HG02852 (cell line): ENCODE results near the gene ODAPH.
"Not testable (repeated sequence)": the region's sequence is repeated elsewhere in the genome, so short reads cannot be mapped to it uniquely, and the experiment has no call there.

Source experiments
- ATAC-seq: cut with Tn5 transposase; IDR thresholded peaks from one replicate; pipeline ENCODE4 v1.9.1; 2021; ENCODE audit warnings: mild to moderate bottlenecking, moderate library complexity; ENCODE audit not compliant: unreplicated experiment

Gene ODAPH, protein sequence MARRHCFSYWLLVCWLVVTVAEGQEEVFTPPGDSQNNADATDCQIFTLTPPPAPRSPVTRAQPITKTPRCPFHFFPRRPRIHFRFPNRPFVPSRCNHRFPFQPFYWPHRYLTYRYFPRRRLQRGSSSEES

DNA sequence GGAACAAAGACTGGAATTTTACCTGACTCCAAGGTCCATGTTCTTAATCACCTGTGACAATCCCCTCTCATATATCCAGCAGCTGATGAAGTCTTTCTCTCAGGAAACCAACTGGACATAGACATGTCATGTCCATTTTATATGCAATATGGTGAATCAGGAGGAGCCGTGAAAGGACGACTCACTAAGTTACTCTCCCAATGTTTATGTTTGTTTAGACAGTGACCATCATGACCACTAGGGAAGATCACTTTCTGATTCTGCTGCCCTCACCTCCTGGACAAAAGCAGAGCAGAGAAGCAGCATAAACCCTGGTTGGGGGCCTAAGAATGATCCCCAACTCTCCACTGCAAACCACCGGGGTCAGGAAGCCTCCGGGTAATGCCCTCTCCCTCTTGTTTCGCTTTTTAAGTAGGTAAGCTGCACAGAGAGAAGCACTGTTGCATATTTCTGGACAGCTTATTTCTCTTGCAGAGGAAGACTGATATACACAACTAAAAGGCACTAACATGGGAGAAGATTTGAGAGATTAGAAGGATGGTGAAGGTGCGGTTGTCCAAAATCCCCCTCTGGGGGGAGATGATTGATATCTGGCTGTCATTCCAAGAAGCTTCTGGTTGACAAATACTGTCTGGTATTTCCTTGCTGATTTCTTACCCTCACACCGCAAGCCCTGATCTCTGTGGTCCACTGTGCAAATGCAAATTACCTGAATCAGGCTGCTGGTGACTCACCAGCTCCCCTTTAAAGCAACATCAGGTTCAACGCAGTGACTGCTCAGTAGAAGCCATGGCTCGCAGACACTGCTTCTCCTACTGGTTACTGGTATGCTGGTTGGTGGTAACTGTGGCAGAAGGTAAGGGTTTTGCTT lies at the start of gene ODAPH:
ODAPH (plus strand) TSS at position 773 of the 871 bp plus-strand sequence; CDS start at position 790, 17 bp downstream.
- ATAC-seq, result peak; percentile 97

DNA sequence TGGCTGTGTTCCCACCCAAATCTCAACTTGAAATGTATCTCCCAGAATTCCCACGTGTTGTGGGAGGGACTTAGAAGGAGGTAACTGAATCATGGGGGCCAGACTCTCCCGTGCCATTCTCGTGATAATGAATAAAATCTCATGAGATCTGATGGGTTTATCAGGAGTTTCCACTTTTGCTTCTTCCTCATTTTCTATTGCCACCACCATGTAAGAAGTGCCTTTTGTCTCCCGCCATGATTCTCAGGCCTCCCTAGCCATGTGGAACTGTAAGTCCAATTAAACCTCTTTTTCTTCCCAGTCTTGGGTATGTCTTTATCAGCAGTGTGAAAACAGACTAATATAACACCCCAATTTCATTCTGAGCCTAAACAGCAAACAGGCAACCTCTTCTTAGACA lies 46.3 kb upstream of the ODAPH start:
- not testable (repeated sequence) for ATAC-seq

DNA sequence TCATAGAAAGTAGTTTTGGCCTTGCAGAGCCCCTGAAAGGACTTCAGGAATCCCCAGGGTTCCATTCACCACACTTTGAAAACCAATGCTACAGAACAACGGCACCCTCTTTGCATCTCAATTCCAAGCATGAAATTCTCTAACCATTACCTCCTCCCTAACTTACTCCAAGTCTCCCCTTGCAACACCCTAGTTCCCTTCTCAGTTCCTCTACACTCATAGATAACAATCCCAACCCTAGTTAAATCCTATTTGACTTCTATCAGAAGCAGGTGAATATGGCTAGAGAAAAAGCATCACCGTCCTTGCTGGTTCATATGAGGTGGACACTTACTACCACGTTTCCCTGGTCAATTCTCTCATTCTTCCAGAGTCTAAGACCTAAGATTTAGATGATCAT lies 44.0 kb upstream of the ODAPH start:
- ATAC-seq, result no peak

DNA sequence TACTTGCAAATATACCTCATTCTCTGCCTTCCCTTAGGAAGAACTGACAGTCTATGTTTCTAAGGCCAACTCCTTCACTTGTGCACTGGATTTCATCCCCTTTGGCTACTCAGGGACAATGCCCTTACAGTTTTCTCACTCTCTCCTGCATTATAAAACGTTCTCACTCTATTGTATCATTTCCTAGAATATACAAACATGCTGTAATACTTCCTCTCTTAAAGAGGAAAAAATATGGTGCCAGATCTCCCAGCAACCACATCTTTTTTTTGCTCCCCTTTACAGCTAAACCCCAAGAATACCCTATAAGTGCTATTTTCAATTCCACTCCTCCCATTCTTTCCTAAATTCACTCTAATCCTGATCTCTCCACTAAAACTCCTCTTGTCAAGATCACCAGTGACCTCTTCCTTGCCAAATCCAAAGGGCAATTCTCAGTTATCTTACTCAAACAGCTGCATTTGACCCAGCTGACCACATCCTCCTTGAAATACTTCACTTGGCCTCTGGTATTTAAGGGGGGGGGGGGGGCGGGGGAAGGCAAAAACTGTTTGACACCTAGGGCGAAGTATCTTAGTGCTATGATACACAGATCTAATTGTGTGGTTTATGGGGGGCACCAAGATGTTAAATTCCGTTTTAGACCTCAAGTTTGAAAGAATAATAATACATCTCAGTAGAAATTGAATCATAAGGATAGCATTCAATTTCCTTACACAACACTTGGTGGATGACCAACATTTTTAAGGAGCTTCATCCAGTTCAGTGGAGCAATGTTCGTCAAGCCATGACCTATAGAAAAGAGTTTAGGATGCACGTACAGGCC lies 43.3 kb upstream of the ODAPH start:
- no peak for ATAC-seq

DNA sequence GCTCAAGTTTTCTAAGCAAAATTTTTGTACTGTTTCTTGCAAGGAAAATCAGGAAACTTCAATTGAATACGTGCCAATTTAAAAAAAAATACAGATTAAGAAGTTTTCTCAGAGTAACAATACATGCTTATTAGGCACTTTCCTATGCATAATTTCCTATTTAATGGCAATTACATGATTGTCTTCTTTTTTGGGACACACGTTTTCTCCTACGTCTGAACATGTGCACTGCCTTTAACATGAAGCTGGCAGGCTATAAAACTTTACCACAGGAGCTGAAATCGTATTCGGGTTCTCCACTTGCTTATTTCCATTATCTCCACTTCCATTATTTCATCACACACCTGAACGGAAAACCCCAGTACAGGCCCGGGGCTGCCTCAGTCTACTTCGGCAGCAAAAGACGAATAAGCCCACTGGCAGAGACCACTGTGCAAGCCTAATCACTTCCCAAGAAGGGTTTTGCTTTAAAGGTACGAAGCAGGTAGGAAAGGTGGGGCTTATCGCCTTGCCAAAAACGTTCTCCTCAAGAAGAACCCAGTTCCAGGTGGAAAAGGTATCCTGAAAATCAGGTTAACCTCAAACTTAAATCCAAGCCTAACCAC lies 42.2 kb upstream of the ODAPH start:
- ATAC-seq, result peak; percentile 0

DNA sequence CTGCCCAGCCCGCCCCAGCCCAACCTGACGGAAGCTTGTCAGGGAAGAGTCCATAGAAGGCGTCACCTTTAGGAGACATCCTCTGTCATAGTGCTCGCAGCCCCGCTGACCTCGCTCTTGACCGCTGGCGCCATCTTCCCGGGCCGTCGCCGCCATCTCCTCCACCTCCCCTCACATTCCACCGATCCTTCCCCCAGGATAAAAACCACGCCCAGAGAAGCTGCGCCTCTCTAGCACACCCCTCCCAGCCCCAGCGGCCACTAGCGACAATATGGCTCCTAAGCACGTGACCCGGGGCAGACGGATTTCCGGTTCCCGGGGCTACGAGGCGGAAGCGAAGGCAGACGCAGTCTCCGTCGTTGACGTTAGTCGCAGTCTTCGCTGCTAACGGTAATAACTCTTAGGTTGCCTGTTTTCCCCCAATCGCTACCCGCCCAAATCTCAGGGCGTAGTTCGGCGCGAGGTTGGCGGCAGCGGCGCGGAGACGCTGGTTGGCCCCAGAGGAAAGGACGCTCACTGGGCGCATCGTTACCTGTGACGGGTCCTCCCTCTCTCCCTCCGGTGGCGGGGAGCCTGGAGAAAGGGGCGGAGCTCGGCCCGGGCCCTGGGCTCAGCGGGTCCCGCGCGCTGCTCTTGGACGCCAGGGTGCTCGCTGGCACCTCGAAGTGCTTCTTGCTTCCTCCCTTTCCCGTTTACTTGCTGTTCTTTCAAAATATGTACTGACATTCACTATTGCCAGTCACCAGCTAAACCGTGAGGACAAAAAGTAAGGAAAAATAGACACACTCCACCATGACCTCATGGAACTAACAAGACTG lies 41.5 kb upstream of the ODAPH start, which contains the start of the genes RCHY1 and THAP6:
RCHY1 (minus strand) TSS at position 273 of the 818 bp plus-strand sequence; CDS start at position 156, 117 bp downstream.
THAP6 (plus strand) TSS at position 343 of the 818 bp plus-strand sequence. CDS start 980 bp downstream, outside the sequence.
- peak; percentile 92 for ATAC-seq

DNA sequence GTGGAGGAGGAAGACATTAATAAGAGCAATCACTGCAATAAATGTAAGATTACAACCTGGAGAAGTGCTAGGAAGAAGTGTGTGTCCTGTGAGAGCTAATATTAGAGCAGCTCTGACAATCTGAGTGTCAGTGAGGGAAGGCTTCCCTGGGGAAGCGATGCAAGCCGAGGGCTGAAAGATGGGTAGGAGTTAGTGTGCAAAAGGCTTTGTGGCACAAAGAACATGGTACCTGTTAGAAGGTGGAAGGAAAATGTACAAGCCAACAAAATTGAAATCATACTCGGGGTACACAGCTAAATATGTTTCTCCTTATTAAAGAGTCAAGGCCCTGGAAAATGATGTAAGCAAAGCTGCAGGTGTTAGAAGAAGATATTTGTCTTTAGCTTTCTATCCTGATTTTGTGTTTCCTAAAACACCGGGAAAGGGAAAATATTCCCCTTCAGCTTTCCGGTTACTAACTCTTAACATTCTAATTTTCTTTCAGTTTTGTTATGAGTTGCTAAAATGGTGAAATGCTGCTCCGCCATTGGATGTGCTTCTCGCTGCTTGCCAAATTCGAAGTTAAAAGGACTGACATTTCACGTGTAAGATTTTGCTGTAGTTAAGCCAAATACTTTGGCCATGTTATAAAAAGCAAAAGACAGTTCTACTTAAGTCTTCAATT lies 40.8 kb upstream of the ODAPH start:
- ATAC-seq, result peak; percentile 4

DNA sequence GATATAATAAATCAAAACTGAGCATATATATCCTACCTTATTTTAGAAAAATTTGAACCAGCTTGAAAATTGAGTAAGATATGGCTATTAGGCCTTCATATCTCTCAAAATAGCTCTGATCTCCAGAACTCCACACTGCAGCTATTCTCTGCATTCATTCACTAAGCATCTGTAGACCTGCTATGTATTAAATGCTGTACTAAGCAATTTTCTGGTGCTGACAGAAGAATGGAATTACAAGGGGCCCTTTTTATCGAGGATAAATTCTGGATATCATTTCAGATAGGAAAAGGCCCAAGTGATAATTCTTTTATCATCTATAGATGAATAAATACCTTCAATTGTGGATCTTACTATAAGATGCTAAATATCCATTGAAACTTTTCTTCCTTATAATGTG lies 39.7 kb upstream of the ODAPH start:
- no peak for ATAC-seq

DNA sequence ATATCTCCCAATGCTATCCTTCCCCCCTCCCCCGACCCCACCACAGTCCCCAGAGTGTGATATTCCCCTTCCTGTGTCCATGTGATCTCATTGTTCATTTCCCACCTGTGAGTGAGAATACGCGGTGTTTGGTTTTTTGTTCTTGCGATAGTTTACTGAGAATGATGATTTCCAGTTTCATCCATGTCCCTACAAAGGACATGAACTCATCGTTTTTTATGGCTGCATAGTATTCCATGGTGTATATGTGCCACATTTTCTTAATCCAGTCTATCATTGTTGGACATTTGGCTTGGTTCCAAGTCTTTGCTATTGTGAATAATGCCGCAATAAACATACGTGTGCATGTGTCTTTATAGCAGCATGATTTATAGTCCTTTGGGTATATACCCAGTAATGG lies 36.4 kb upstream of the ODAPH start:
- ATAC-seq, result not testable (repeated sequence)

DNA sequence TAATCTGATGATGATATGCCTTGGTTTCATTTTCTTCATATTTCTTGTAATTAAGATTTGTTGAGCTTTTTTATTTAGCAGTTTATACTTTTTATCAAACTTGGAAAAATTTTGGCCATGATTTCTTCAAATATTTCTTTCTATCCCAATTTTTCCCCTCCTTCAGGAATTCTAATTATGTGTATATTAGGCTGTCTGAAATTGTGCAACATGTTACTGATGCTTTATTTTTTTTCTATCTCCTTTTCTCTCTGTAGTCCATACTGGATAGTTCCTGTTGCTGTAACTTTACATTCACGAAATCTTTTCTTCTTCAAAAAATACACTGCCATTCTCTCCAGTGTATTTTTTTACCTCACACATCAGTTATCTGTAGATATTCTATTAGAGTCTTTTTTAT lies 30.8 kb upstream of the ODAPH start:
- ATAC-seq, result no peak

DNA sequence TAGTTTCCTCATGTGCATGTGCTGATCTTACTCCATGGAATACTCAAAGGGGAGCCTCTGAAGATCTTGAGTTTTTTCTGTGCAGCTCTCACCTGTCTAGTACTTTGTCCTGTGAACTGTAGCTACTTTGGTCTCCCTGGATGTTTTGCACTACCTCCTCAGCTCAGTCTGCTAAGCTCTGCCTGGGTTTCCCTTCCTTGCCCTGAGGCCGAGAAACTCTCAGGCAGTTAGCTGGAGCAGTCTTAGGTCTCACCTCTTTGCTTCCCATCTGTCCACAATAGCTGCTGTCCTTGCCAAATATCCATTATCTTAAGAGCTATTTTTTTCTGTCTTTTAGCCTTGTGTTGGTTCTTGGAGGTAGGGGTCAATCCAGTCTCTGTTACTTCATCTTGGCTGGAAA lies 30.0 kb upstream of the ODAPH start:
- ATAC-seq, result no peak

DNA sequence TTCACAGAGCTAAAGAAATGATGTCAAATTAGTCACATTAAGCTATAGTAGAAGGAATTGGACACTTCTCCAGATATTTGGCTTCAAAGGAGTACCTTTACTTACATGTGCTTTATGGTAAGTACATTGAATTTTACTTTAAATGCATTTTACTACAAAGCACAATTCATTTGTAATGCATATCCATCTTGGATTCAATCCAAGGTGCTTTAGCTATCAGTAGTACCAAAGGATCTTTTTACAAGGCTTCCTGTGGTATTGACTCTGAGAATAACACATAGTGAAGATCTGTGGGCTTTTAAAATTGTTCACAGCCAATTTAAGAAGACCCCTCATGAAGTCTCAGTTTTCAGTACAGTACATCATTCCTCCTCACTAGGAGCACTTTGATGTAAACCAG lies 28.4 kb upstream of the ODAPH start:
- ATAC-seq, result no peak

DNA sequence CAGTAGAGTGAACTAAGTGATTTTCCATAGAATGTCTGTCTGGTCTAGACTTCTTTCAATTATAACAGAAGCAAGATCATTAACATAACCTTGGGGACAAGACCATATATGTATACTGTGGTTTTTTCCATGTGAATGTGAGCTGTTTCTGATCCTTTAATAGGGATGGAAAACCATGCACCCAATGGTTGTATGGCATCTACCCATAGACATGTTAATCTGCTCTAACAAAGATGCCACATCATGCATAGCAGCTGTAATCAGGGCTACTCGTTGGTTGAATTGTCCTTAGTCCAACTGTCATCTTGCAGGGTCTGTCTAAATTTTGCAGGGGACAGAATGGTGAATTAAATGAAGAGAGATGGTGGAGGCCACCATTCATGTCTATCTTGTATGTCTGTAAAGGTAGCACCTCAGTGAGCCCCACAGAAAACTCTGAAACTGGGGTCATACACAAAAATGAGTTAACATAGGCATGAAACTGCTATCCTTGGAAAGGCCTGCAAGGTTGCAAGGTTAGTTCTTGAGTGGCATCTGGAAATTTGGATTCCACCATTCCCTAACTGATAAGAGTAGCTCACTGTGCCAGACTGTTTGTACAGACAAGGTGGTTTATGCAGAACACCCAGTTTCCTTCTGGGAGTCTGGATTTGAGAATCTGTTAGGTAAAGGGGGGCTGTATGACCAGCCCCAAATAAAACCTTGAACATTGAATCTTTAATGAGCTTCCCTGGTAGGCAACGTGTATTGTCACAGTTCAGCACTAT lies 25.1 kb upstream of the ODAPH start:
- ATAC-seq, result no peak

DNA sequence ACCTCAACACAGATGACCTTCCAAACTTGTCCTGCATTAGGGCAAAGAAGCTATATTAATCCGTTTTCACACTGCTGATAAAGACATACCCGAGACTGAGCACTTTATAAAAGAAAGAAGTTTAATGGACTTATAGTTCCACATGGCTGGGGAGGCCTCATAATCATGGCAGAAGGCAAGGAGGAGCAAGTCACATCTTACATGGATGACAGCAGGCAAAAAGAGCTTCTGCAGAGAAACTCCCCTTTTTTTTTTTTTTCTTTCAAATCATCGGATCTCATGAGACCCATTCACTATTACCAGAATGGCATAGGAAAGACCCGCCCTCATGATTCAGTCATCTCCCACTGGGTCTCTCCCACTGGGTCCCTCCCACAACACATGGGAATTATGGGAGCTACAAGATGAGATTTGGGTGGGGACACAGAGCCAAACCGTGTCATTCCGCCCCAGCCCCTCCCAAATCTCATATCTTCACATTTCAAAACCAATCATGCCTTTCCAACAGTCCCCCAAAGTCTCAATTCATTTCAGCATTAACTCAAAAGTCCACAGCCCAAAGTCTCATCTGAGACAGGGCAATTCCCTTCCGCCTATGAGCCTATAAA lies 24.2 kb upstream of the ODAPH start:
- not testable (repeated sequence) for ATAC-seq

DNA sequence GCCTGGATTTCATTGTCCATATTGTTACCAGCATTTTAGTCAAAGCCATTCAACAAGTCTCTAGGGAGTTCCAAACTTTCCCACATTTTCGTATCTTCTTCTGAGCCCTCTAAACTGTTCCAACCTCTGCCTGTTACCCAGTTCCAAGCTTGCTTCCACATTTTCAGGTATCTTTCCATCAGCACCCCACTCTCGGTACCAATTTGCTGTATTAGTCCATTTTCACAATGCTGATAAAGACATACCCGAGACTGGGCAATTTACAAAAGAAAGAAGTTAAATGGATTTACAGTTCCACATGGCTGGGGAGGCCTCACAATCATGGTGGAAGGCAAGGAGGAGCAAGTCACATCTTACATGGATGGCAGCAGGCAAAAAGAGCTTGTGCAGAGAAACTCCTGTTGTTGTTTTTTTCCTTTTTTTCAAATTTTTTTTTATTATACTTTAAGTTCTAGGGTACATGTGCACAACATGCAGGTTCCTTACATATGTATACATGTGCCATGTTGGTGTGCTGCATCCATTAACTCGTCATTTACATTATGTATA lies 22.5 kb upstream of the ODAPH start:
- not testable (repeated sequence) for ATAC-seq

DNA sequence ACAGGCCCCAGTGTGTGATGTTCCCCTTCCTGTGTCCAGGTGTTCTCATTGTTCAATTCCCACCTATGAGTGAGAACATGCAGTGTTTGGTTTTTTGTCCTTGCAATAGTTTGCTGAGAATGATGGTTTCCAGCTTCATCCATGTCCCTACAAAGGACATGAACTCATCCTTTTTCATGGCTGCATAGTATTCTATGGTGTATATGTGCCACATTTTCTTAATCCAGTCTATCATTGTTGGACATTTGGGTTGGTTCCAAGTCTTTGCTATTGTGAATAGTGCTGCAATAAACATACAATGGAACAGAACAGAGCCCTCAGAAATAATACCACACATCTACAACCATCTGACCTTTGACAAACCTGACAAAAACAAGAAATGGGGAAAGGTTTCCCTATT lies 21.9 kb upstream of the ODAPH start:
- not testable (repeated sequence) for ATAC-seq

DNA sequence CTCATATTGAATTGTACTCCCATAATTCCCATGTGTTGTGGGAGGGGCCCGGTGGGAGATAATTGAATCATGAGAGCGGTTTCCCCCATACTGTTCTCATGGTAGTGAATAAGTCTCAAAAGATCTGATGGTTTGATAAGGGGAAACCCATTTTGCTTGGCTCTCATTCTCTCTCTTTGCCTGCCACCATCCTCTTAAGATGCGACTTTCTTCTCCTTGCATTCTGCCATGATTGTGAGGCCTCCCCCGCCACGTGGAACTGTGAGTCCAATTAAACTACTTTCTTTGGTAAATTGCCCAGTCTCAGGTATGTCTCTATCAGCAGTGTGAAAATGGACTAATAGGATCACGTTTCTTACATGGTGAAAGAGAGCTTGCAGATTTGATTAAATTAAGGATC lies 18.6 kb upstream of the ODAPH start:
- ATAC-seq, result not testable (repeated sequence)

DNA sequence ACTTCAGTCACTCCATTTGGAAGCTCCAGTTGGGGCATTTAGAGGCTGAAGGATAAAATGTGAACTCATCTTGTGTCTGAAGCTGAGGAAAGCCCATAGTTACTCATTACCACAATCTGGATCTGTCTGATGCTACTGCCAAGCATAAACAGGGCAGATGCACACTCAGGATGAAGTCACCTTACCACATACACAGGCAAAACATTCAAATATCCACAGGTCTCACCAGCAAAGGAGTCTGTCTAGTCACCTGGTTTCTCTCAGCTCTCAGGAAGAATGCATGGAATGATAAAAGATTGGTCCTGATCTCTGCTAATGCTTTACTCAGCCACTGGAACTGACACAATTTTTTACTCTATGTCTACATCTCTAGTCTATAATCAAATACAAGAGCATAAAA lies 13.0 kb upstream of the ODAPH start:
- ATAC-seq, result no peak
